GM10266 (cell line): ENCODE data around the gene DAP.

Experiments used
- DNase-seq: peaks from one replicate; pipeline ENCODE4 v3.0.0; 2012; ENCODE audit errors: extremely low spot score
- TF ChIP-seq, protein P1 (sequence below): IDR thresholded peaks from 2 replicates; pipeline ENCODE4 v1.5.1; 2012; ENCODE audit warnings: mild to moderate bottlenecking, low read depth; ENCODE audit not compliant: control insufficient read depth, insufficient read depth; ENCODE audit errors: missing control alignments

The DAP gene

DNA sequence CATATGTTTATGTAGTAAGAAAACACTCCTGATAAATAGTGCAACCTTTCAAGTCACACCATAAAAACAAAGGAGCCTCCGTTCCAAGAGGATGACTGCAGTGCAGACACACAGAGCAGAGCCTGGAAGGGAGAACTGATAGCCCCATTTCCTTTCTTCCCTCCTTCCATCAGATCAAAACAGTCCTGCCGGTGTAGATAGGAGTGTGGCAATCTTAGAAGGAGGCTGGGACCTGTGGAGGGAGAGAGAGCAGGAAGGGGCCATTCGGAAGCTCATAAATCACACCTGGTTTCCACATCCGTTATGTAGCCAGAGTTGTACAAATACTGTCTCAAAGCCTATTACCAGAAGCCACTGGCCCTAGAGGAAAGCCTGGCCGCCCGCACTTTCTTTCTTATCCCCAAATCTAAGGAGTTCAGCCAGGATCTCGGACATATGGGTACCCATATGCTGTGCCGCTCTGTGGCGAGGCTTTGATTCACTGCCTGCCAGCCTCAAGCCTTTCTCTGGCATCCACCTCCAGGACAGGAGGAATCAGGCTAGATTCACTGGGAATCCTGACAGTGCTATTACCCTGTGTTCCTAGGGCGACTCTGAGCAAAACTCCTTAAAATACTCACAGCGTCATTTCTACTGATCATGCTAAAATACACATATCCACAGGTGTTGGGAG is 26.9 kb downstream of the DAP start:
- DNase-seq, result no peak
- TF ChIP-seq, protein P1, sequence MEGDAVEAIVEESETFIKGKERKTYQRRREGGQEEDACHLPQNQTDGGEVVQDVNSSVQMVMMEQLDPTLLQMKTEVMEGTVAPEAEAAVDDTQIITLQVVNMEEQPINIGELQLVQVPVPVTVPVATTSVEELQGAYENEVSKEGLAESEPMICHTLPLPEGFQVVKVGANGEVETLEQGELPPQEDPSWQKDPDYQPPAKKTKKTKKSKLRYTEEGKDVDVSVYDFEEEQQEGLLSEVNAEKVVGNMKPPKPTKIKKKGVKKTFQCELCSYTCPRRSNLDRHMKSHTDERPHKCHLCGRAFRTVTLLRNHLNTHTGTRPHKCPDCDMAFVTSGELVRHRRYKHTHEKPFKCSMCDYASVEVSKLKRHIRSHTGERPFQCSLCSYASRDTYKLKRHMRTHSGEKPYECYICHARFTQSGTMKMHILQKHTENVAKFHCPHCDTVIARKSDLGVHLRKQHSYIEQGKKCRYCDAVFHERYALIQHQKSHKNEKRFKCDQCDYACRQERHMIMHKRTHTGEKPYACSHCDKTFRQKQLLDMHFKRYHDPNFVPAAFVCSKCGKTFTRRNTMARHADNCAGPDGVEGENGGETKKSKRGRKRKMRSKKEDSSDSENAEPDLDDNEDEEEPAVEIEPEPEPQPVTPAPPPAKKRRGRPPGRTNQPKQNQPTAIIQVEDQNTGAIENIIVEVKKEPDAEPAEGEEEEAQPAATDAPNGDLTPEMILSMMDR, result no peak

DNA sequence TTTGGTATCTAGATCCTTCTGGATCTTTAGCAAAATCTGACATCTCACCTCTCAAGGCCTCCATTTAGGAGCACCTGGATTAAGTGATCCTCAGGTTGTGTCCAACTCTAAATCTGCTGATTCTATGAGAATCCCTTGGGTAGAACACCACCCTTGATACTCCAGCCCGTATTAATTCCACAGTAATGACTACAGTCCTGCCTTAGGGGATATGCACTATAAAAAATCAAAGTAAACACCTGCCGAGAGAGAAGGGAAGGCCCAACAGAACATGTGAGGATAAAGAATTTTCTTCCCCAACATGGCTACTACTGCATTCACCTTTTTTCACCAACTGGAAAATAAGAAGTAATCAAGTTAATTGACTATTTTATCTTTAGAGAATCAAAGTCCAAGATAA is 27.6 kb downstream of the DAP start:
- no peak for DNase-seq
- TF ChIP-seq, protein P1, result no peak

DNA sequence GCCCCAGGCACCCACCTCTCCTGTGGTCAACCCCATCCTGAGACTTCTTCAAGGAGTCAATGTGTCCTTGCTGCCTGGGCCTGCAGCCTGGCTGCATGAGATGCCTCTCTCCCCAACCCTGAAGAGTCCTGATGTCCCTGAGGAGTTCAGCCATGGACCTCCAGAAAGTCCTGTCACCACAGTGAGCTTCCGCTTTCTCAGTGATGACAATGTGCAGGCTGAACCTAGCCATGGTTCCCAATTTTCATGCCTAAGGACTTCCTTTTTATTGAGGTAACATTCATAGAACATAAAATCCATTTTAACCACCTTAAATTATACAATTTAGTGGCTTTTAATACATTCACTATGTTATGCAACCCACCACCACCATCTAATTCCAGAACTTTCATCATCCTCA is 29.1 kb downstream of the DAP start:
- TF ChIP-seq, protein P1, result no peak
- DNase-seq, result no peak

DNA sequence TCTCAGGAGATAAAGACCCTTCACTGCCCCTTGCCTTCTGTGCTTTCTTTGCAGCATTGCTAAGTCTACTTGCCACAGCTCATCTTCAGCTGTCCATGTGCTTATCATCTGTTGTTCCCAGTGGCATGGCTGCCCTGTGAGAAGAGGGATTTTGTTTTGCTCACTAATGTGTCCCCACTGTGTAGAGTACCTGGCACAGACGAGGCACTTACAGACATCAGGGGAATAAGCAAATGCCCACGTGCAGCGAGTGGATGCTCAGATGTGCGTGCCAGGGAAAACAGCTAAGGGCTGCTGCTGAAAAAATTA is 31.0 kb downstream of the DAP start:
- DNase-seq, result no peak
- TF ChIP-seq, protein P1, result no peak

DNA sequence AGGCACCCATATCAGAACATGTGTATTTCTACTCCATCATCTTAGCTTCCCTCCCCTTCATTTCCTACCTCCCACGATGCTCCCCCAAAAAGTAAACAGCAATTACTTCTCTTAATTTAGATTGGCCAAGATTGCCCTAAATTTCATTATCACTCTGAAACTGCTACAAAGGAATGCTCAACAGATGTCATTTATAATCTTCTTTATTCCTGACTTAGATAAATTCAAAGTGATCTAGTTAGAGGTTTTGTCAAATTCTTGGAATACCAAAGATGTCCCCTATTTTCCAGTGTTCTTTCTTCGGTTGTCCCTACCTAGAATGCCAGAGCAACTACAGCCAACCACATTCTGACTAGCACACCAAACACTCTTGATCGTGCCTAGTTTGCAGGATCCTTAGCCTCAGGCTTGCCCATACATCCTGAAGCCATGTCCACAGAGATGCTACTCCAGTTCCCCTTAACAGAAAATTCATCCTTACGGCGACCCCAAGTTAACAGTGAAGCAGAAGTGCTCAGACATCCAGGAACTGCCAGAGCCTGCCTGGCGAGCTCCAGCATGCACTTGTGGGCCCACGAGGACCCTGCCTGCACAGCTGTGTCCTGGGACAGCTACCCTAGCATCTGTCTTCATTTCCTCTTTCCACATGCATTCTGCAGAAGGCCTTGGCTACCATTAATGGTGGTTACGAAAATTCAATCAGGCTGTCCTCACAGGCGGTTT is 31.6 kb downstream of the DAP start:
- TF ChIP-seq, protein P1, result no peak
- DNase-seq, result no peak

DNA sequence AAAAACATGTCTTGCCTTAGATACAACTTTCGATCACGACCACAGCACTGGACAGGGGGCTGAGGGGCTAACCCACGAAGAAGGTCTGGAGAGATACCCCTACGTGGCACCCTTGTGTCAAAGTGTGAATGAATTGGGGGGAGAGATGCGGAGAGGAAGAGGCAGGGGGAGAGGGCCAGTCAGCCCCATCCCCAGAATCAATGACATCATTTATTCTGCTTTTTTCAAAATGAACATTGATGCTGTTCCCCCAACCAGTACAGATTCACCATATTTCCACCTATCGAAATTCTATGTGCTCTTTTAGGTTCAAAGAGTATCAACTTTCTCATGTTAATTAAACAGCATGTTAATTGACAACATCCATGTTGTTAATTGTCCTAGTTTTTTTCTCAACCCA is 32.4 kb downstream of the DAP start:
- TF ChIP-seq, protein P1, result no peak
- DNase-seq, result no peak

DNA sequence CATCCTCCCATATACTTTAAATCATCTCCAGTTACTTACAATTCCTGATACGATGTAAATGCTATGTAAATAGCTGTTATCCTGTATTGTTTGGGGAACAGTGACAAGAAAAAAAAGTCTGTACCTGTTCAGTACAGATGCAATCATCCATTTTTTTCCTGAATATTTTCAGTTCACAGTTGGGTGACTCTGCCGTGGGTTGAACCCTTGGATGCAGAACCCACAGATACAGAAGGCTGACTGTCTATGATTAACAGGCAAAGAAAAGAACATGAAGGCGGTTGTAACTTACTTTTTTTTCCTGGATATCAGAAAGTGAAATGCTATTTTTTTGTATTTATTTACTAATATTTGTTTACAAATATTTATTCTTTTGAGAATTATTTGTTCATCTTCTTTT is 33.2 kb downstream of the DAP start:
- no peak for DNase-seq
- TF ChIP-seq, protein P1, result no peak
